Measurements from ENCODE around the gene IGFL2.

Gene IGFL2

DNA sequence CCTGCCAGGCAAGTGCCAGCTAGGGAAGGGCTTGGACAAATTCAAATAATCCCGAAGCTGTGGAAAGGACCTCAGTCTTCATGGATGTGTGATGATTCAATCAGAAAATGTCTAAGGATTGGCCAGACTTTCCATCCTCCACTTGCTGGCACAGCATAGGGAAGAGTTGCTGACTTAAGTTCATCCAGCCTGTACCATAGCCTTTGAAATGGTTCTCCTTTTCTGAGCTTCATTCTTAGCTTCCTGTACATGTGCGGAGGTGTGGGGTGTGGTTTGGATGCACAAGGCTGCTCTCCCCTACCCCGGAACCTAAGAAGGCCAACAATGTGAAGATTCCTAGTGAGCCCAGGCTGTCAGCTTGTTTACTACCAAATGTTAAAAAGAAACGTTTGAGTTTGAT, 22.6 kb upstream of the IGFL2 start:
- H3K4me3 ChIP-seq (ENCODE audit: low read depth, low read length): no peak overlapping the region
- DNase-seq (ENCODE audit: low read depth): no peak
- in situ Hi-C loops (cut with HindIII; ENCODE audit: low sequenced_read_pairs): no loop called here
- TF ChIP-seq, protein P1, sequence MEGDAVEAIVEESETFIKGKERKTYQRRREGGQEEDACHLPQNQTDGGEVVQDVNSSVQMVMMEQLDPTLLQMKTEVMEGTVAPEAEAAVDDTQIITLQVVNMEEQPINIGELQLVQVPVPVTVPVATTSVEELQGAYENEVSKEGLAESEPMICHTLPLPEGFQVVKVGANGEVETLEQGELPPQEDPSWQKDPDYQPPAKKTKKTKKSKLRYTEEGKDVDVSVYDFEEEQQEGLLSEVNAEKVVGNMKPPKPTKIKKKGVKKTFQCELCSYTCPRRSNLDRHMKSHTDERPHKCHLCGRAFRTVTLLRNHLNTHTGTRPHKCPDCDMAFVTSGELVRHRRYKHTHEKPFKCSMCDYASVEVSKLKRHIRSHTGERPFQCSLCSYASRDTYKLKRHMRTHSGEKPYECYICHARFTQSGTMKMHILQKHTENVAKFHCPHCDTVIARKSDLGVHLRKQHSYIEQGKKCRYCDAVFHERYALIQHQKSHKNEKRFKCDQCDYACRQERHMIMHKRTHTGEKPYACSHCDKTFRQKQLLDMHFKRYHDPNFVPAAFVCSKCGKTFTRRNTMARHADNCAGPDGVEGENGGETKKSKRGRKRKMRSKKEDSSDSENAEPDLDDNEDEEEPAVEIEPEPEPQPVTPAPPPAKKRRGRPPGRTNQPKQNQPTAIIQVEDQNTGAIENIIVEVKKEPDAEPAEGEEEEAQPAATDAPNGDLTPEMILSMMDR (IDR thresholded peaks at IDR 0.05; ENCODE audit: low read depth, low read length, missing control alignments): no peak

DNA sequence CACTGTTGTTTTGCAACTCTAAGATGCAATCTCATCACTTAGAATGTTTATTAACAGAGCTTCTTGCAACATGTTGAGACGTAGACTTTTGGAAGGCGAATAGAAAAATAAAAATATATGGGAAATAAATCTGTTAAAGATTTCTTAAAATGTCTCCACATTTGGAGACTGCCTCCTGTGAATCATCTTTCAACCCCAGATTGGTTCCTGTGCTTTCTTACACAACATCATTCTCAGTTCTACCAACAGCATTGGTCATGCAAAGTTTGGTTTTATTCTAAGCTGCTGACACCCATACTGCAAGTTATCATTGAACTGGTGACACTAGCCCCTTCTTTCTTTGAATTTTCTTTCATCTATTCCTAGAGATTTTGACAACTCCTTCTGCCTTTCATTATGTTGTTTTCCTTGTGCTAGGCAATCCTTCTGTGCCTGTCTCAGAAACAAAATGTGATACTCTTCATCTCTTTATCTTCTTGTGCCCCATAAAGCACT, 21.9 kb upstream of the IGFL2 start:
- DNase-seq (ENCODE audit: low read depth): no peak
- in situ Hi-C loops (cut with HindIII; ENCODE audit: low sequenced_read_pairs): no loop called here
- TF ChIP-seq, protein P1 (IDR thresholded peaks at IDR 0.05; ENCODE audit: low read depth, low read length, missing control alignments): no peak
- no peak overlapping the region for H3K4me3 ChIP-seq (ENCODE audit: low read depth, low read length)

DNA sequence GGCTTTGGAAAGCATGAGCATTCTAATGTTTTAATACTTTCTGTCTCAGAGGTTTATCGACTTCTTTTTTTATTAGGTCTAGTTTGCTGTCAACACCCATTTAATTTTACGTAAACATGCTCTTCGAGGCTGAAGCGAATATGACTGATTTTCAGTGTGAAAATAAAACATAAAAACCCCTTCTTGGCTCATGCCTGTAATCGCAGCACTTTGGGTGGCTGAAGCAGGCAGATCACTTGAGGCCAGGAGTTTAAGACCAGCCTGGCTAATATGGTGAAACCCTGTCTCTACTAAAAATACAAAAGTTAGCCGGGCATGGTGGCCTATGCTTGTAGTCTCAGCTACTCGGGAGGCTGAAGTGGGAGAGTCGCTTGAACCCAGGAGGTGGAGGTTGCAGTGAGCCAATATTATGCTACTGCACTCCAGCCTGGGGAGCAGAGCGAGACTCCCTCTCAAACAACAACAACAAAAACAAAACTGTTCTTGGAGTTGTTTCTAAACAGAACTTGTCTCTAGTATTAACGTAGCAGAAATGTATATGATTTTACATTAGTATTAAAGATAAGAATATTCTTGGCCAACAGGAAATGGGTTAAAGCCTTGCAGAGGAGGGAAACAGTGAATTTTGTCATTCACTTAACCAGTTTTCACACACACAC, 16.4 kb upstream of the IGFL2 start:
- peak overlapping the region; percentile 33 for H3K4me3 ChIP-seq (ENCODE audit: low read depth, low read length)
- in situ Hi-C loops (cut with HindIII; ENCODE audit: low sequenced_read_pairs): no loop called here
- no peak for DNase-seq (ENCODE audit: low read depth)
- TF ChIP-seq, protein P1 (IDR thresholded peaks at IDR 0.05; ENCODE audit: low read depth, low read length, missing control alignments): no peak

DNA sequence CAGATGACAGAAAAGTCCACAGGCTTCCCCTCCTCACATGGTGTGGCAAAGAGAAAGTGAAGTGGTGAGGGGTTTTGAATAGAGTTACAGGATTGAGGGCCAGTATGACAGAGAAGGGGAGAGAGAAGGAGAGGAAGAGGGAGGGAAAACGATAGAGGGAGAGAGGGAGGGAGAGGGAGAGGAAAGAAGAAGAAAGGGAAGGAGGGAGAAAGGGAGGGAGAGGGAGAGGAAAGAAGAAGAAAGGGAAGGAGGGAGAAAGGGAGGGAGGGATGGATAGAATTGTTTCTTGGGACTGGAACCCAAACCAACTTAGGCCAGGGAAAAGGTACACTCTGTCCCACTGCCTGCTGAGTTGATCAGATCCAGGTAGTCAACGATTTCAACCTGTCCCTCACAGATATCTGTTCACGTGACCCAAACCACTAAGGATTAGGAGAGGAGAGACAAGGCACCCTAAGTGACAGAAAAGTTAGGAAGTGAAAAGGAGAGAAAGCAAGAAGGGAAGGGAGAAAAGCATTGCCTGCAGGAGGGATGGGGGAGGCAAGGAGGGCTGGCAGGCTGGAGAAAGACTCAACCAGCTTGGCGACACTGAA, 15.4 kb upstream of the IGFL2 start:
- no peak for DNase-seq (ENCODE audit: low read depth)
- in situ Hi-C loops (cut with HindIII; ENCODE audit: low sequenced_read_pairs): no loop called here
- peak overlapping the region; percentile 33 for H3K4me3 ChIP-seq (ENCODE audit: low read depth, low read length)
- TF ChIP-seq, protein P1 (IDR thresholded peaks at IDR 0.05; ENCODE audit: low read depth, low read length, missing control alignments): no peak

DNA sequence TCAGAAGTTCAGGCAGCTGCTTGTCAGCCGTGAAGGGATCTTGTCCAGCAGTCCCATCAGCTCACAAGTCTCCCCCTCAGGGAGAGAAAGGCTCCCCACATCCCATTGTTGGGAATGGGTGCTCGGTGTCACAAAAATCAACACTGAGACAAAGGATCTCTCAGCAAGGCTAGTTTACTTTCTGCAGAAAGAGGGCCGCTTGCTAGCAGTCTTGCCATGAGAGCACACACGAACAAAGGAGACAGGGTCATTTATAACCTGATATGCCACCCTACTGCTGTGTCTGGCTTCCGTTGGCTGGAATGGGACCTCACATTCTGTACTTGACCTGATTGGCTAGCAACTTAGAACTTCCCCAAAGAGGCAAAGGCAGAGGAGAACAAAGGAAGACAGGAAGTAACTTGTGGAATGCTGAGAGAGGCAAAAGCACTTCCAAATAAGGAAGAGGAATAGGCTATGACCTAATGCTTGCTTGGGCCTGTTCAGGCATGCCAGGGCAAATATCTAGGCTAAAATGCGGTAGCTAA, 14.9 kb upstream of the IGFL2 start:
- peak overlapping the region; percentile 33 for H3K4me3 ChIP-seq (ENCODE audit: low read depth, low read length)
- in situ Hi-C loops (cut with HindIII; ENCODE audit: low sequenced_read_pairs): no loop called here
- DNase-seq (ENCODE audit: low read depth): peak; percentile 97

DNA sequence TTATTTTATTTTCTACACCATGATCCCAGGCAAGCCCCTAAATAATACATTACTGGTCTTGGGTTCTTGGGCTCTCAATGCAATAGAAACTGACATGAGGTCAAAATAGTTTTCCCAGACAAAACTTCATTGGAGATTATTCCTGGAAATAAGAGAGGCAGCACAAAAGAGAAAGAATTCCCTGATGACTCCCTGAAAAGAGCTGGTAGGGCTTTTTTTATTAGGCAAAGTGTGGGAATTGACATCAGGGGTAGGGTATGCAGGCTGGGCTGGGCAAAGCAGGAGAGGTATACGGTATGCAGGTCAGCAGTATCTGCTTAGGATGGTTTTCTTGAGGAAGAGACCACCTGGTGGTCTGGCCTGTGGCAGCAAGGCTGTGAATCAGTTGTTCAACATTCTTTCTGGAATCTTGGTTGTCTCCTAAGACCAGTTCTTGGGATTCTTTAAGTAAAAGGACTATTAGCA, 14.2 kb upstream of the IGFL2 start:
- TF ChIP-seq, protein P1 (IDR thresholded peaks at IDR 0.05; ENCODE audit: low read depth, low read length, missing control alignments): peak; percentile 3
- H3K4me3 ChIP-seq (ENCODE audit: low read depth, low read length): no peak overlapping the region
- no peak for DNase-seq (ENCODE audit: low read depth)
- in situ Hi-C loops (cut with HindIII; ENCODE audit: low sequenced_read_pairs): no loop called here

More for the DNA sequence above, 14.9 kb upstream of the IGFL2 start:
- TF ChIP-seq, protein P1 (IDR thresholded peaks at IDR 0.05; ENCODE audit: low read depth, low read length, missing control alignments): no peak

All from astrocyte of the cerebellum (primary cell).